NK-92 (cell line): Measurements from ENCODE around the gene SLC29A3.

Experiments used
- DNase-seq: peaks from one replicate; lab custom pipeline; 2025; ENCODE audit not compliant: unreplicated experiment; lab: John Stamatoyannopoulos, UW

SLC29A3 gene

DNA sequence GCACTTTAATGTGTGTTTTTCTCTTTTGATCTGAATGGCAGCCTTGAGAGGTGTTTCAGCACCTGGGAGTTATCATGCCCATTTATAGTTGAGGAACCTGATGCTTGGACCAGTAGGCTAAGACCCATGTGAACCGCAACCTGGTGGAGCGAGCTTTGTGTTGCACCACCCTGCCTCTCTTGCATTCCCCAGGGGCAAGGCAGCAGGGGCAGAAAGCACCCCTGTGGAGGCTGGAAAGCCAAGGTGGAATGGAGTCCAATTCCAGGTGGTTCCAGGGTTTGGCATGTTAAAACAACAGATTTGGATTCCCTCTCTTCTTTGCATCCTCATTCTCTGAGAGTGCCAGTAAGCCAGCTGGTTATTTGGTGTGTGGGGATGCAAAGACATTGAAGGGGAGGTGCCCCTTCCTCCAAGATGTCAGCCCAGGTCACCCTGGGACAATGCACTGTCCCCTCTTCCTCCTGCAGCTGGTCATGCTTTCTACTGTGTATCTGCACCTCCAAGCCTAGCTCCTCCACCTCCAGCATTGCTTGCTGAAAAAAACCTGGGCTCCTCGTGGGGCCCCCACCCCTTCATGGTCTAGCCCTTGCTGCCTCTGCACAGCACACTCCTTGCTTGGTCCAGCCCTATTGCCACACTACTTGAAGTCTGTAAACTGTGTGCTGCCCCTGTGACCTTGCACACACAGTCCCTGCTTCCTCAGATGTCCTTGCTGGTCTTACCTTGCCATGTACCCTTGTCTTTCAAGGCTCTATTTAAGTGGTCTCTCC lies 72.0 kb downstream of the SLC29A3 start:
- DNase-seq = no peak

DNA sequence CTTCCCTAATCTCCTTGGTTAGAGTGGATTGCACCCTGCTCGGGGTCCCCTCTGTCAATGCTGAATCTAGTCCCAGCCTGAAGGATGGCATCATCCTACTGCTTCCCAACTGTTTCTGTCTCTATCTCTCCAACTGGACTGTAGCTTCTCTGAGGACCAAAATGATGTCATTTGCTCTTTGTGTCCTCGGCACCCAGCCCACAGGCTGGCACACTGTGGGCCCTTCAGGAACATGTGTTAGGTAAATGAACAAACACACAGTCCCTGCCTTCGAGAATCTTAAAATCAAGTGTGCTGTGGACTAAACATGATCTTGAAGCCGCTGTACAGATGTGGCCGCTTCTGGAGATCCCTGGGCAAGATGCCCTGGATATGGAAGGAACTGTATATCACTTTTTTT lies 72.6 kb downstream of the SLC29A3 start:
- no peak for DNase-seq

DNA sequence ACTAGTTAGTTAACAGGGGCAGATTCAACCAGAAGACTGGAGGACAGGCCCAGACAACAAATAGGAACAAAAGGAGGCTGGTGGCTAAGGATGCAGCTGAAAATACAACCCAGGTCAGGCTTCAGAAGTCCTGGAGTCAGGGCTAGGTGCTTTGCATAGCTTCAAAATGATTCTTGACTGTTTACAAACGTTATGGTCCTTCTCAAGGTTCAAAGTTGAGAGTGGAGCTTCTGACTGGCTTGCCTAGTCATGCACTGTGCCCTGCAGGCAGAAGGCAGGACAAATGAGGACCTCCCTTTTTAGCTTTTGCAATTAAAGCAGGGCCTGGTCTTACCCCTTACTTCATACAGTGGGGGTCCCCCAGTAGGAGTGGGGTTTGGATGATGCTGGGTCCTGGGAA lies 73.2 kb downstream of the SLC29A3 start:
- DNase-seq = no peak

DNA sequence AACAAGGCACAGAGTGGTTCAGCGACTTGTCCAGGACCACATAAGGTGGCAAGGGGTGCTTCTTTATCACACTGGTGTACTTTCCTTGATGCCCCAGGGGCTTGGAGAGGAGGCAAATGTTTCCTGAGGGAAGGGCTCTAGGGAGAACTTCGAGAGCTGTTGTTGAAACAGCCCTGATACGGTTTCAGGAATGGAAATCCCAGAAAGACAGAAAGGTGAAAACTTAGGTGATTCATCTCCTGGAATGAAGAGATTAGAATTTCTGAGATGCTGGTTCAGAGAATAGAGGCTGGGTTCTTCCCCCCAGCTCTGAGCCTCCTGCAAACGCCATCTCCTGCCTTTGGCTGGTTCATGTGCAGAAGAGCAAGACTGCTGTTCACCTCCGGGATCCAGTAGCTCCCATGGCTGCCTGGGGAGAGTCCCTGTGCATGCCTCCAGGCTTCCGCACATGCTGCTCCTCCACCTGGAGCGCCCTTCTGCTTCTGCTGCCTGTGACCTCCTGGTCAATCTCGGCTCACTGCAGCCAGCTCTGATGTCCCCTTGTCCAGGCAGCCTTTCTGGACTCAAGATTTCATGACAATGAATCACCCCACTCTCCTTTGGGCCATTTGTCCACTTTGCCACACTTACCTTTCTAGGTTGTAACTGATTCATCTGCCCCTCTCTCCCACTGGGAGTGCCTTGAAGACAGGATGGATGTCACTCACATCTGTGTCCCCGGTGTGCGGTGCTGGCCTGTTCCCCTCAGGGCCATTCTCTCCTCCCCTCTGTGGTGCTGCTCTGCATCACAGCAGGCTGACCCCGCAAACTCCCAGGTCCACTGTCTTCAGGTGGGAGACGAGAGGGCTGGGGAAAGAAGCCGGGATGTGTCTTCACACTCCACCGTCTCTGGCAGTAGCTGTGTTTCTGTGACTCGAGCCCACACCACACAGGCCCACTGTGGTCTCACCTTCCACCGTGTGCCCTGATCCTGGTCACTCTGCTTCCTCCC lies 74.0 kb downstream of the SLC29A3 start:
- DNase-seq = no peak

DNA sequence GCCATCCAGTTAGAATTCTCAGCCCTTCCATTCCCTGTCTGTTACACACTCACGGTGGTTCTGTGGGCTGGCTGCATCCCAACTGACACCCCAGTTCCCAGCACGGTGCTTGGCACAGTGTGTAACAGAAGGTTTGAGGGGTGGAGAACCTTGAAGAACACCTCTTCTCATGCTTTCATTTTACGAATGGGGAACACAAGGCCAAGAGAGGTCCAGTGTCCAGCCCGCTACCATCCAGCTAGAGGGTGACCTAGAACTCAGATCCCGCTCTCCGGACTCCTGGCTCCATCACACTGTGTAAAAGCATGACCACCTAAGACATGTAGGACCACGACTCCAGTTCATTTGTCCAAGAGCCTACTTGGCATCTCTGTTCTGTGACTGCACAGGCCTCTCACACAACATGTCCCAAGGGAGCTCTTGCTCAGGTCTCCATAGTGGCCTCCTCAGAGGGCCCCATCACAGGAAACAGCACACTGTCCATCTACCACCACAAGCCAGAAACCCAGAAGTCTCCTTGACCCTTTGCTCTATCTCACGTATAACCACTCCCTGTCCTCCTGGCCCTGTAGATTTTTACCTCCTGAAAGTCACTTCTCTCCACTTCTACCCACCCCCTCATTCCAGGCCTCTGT lies 74.9 kb downstream of the SLC29A3 start:
- no peak for DNase-seq

DNA sequence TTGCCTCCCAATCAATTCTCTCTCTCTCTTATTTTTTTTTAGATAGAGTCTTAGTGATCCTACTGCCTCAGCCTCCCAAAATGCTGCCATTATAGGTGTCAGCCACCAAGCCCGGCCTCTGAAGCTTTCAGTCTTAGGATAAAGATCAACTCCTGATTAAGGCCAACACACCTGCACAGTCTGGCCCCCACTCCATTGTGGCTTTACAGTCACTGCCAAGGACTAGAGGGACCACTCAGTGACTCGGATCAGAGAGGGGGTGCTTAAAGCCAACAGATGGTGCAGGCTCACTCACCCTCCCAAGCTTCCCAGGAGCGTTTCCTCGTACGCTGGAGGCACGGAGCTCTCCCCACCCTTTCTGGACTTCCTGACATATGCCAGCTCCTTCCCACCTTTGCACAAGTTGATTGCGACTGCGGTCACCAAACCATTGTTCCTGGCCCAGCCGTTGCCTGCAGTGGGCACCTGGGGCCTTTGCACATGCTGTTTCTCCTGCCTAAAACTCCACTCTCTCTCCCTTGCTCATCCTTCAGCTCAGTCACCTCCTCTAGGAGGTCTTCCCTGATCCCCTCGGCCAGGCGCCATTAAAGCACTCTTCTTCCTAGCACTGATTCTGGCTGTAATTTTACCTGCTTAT lies 76.0 kb downstream of the SLC29A3 start:
- no peak for DNase-seq

DNA sequence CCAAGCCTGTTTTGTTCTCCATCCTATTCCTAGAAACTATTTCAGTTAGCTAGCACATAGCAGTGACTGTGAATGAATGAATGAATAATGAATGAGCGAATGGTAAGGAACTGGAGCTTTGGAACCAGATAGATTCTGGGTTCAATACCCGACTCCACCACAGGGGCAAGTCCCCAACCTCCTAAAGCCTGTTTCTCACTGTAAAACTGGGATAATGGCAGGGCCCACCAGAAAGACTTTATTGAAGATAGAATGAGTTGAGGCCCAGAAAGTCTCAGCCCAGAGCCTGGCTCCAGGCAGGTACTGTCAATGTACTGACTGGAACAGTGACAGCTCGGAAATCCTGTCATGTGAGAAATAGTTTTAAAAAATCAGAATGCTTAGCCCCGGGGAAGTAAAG lies 76.6 kb downstream of the SLC29A3 start:
- DNase-seq = no peak

DNA sequence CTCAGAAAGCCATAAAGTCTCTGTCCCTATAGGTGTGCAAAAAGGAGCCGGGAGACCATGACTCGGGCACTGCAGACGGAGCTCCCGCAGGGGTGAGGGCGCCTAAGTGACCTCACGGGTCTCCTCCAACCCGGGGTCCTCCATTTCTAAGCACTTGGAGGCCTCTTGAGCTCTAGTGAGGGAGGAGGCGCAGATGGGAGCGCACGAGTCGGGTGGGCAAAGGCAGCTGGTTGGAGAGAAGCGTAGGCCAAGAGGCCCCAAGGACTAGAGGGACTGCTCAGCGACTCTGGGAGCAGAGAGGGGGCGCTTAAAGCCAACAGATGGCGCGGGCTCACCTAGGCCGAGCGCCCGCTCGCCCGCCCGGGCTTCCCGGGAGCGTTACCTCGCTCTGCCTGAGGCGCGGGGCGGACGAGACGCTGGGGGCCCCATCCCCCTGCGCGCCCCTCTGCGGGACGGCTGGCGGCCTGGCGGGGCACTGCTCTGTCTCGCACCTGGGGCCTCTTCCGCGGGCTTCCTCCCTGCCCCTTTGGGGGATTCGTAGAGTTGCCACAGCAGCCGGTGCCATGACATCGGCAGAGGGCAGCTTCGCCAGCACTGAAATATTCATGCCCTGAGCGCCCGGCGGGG lies 77.1 kb downstream of the SLC29A3 start:
- DNase-seq = no peak

DNA sequence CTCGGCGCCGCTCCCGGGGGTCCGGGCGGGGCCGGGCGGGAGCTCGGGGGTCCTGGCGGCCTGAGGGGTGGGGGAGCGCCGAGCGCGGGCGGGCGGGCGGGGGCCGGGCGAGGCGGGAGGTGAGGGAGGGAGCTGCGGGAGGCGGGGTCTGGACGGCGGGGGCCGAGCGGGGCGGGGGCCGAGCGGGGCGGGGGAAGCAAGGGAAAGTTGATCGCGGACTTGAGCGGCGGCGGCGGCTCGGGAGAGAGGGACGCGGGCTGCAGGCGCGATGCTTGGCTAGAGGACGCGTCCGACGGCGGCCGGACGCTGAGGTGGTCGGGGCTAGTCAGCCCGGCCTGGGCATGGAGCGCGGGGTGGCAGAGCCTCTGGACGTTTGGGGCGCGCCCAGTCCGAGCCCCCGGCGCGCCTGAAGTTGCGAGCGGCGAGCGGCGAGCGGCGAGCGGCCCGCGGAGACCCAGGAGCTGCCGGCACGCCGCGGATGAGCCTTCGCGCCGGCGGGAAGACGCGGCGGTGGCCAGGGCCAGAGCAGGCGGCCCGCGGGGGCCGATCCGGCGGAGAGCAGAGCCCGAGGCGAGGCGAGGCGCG lies 77.7 kb downstream of the SLC29A3 start, which contains the start of gene CDH23:
CDH23 (plus strand) TSS at position 210 of the 585 bp plus-strand sequence. CDS start 42,912 bp downstream, outside the sequence.
- no peak for DNase-seq

DNA sequence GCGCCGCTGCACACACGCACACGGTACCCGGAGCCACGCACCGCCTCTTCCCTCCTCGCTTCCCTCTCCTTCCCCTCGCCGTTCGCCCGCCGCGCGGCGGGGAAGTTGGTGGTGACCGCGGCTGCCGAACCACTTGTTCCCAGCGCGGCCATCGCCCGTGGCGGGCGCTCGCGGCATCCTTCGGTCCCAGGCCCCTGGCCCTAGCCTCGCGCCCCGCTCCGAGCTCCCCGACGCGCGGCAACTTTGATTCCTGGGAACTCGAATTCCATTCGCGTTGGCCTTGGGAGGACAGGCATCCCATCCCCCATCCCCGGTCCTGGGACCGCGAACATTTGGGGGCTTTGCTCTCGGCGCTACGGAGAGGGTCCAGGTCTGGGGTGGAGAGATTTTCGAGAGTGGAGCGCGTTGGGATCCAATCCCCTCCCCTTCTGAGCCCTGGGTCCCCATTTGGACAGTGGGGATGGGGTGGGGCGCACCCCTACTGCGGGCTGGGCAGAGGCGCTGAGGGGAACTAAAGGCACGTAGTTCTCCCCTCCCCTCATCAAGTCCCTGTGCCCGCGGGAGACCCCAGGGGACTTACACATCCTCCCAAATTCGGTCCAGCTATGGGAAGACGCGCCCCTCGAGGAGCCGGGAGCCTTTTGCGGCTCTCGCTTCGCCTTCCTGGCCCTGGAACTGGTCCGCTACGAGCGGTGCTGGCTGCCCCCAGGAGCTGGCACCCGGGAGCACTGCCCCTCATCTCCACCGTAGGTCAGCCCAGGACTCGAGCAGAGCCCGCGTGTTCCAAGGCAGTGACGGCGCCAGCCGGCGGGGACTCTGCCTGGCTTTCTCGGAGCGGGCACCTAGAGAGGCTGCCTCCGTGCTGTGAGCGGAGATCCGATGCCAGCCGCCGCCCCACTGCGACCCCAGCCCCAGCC lies 78.5 kb downstream of the SLC29A3 start:
- DNase-seq = no peak

DNA sequence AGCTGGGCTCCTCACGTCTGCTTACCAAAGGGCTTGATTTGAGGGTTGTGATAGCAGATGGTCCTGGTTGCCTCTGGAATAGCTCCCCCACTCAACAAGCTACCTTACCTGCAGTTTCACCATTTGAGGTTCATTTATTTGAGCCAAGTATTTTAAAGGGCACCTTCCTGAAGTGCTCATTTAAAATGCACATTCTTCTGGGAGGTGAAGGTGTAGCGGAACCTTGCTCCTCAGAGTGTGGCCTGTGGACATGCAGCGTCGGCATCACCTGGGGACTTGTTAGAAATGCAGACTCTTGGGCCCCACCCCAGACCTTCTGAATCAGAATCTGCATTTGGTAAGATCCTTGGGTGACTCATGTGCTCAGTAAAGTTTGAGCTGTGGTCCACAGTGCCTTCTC lies 79.9 kb downstream of the SLC29A3 start:
- DNase-seq = no peak

DNA sequence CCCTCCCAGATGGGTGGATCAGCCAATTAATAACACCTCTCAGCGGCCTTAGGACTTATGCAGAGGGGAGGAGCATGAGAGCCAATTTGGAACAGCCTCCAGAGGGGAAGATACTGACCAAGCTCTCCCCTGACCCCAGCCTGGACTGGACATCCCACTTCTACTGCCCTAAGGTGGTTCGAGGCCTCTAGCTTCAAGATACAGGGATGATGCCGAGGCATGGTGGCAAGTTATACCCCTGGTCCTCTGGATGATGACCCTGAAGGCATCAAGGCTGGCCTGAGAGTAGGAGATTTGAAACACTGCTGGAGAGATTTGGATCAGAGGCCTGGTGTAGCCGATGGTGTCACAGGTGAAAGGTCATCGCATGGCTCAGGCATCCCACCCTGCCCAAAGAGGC lies 80.9 kb downstream of the SLC29A3 start:
- DNase-seq = no peak

DNA sequence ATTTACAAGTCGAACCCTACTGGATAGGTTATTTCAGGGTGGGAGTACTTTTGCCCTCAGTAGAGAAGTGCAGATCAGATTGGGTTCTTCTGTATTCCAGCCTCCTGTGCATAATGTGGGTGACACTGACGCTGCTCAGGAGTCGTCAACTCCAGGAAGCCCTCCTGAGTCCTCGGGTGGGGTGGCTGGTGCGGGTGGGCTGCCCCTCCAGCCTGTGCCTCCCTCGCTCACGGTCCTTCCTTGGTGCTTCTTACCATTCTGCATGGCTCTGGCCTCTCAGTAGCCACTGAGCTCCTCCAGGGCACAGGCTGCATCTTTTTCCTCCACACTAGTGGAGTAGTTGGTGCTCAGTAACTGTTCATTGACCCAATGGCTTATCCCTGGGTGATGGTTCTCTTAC lies 82.0 kb downstream of the SLC29A3 start:
- DNase-seq = no peak

DNA sequence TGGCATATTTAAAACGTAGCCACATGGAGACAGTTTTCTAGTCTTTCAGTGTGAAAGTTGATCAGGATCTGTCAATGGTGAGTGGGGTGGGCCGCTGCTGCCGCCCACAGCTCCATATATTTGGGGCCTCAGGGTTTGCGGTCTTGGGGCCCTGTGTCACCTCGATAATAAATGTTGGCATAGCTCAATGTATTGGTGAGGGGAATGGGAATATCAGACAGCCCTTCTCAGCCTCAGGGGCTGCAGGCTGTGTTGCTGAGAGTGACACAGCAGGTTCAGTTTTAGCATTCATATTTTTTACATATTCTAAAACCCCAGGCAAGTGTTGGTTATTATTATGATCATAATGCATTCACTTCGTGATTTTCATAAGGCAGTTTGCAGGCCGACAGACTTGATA lies 82.9 kb downstream of the SLC29A3 start:
- no peak for DNase-seq

DNA sequence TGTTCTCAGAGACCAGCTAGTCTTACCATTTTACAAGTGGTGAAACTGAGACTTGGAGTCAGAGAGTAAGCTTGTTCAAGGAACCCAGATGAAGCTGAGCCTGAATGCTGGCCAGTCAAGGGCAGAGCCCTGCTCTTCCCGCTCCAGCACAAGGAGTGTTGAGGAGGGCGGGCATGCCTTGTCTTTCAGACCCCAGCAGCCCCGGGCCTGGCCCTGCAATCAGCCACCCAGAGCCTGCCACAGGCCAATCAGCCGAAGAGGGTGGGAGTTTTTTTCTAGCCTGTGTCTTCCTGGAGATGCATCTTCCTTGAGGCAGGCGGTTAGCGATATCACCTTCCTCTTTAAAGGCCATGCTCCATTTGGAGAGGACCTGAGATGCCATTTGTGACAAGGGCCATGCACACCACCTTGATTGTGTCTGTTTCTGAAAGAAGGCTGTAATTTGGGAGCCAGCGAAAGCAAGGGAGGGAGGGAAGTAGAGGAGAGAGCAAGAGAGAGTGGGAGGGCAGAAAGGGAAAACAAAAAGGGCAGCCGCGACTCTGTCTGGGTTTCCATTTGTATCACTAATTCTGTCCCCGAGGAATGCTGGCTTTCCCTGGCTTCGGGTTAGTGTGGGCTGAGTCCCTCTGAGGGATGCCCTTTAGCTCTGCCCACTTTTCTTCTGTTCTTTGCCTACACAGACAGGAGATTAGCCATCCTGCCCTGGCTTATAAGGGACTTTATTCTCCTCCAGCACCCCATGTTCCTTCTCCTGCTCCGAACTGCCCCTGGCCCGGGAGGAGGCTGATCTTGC lies 85.6 kb downstream of the SLC29A3 start:
- no peak for DNase-seq

DNA sequence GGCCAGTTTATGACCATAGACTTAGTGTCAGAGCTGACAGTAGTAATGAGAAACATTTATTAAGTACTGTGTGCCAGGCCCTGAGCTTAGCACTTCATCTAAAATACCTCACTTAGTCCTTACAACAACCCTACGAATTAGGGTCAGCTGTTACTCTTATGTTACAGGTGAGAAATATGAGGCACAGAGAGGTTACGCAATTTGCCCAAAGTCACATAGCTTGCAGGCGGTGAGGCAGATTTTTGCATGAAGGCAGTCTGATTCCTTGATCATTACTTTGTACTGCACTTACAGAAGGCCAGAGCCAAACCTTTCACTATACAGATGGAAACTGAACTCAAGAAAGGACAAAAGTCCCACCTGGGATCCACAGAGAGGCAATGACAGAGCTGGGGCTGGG lies 87.8 kb downstream of the SLC29A3 start:
- DNase-seq = no peak

DNA sequence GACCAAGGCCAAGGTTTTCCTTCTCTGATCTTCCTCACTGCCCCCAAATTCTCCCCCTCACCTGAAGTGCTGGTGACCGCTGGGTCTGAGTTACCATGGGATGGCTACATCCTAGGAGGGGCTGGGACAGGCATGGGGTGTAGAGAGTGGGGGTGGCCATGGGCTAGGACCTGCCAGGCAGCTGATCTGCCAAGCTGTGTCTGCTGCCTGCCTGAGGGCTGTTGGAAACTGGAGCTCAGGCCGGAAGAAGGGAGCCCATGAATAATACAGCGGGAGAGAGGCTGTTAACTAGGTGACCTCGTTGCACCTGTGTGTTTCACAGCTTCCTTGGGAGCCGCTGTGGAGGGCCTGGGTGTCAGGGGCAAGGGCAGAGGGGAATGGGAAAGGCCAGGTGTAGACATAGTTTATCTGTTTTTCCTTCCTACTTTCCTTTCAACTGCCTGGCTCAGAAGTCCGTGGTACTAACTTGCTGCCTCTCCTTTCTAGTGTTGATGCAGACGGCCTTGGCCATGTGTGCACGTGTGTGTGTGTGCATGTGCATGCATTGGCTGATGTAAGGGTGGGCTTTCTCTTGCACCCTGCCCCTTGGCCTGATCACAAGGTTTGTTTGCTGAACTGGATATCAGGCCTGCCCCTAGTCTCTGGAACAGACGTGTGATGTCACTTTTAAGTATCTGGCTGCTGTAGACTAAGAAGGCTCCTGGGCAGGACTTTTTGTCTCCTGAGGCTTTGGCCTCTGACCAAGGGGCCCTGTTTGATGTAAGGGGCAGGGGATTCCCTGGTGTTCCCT lies 89.6 kb downstream of the SLC29A3 start:
- DNase-seq = no peak
